SH-SY5Y (cell line): ENCODE results near the gene PCDH9.

Experiments
- GATA2 ChIP-seq: IDR thresholded peaks from 2 replicates; pipeline ENCODE4 v1.6.1; 2011; ENCODE audit warnings: mild to moderate bottlenecking, low read depth, low read length
- GATA3 ChIP-seq: IDR thresholded peaks from 2 replicates; pipeline ENCODE4 v1.6.1; 2011; ENCODE audit warnings: low read depth, mild to moderate bottlenecking, low read length, moderate library complexity

GRCh38 chr13:67128136-67128535, 102.0 kb downstream of the PCDH9 start:
- TF ChIP-seq GATA2 (no peak), GATA3 (no peak)
